Skeletal muscle tissue (tissue), 4 donors: ENCODE results near the gene GRK1. TPM values are rescaled to one million over a fixed set of nuclear protein-coding genes. Genes with fewer than 3 reads are reported as not detected.
"Not testable (repeated sequence)": the region's sequence is repeated elsewhere in the genome, so short reads cannot be mapped to it uniquely, and the experiment has no call there.

Experiments
- H3K27ac ChIP-seq: one replicate; pipeline ENCODE4 v1.7.0; 2013; ENCODE audit warnings: mild to moderate bottlenecking, low read depth, low read length, inconsistent platforms
- H3K27me3 ChIP-seq, 3 donors: one replicate each; pipeline ENCODE4 v1.7.0; 2013; ENCODE audit warnings: low read length in 3 of 3; ENCODE audit not compliant: control insufficient read depth in 3 of 3, insufficient read depth in 3 of 3
- H3K36me3 ChIP-seq, 3 donors: one replicate each; pipeline ENCODE4 v1.7.0; 2013; ENCODE audit warnings: low read length in 3 of 3; ENCODE audit not compliant: control insufficient read depth in 3 of 3, insufficient read depth in 3 of 3
- H3K4me1 ChIP-seq, 3 donors: one replicate each; pipeline ENCODE4 v1.7.0; 2013; ENCODE audit warnings: low read length in 3 of 3, mild to moderate bottlenecking in 3 of 3; ENCODE audit not compliant: control insufficient read depth in 3 of 3, insufficient read depth in 3 of 3
- H3K4me3 ChIP-seq, 3 donors: one replicate each; pipeline ENCODE4 v1.7.0; 2013; ENCODE audit warnings: low read length in 3 of 3
- H3K9ac ChIP-seq, 3 donors: one replicate each; pipeline ENCODE4 v1.7.0; 2013; ENCODE audit warnings: low read length in 3 of 3, mild to moderate bottlenecking in 3 of 3, moderate library complexity in 2 of 3, low read depth in 1 of 3
- H3K9me3 ChIP-seq, 3 donors: one replicate each; pipeline ENCODE4 v1.7.0; 2013; ENCODE audit warnings: low read length in 3 of 3; ENCODE audit not compliant: control insufficient read depth in 3 of 3
- total RNA-seq: library from RNA; depleted of rRNA; stranded (reverse); fragments of >200 nt; gene quantifications from one replicate; pipeline ENCODE4 v1.2.3, GENCODE V29; 2014
- donor health status: Osteomylitis.

The GRK1 gene
- total RNA-seq: not detected

- H3K27ac ChIP-seq: no peak within 1 kb of the TSS
- no peaks in the 10 kb centered on the region for H3K4me1 ChIP-seq
- no peak within 1 kb of the TSS for H3K4me3 ChIP-seq
- no peaks in the 10 kb centered on the region for H3K9me3 ChIP-seq
- no peak within 1 kb of the TSS for H3K9ac ChIP-seq
- H3K36me3 ChIP-seq: no peaks in the 10 kb centered on the region
- H3K27me3 ChIP-seq: peaks cover 26 to 46% (median 32%) of the 10 kb centered on the region in 3 donors
Measured at GRCh38 chr13:113666951-113667701, at the start of gene GRK1. Gene GRK1, plus strand, starts transcription at chr13:113667219. Its CDS starts 168 bp downstream, at chr13:113667387.

DNA sequence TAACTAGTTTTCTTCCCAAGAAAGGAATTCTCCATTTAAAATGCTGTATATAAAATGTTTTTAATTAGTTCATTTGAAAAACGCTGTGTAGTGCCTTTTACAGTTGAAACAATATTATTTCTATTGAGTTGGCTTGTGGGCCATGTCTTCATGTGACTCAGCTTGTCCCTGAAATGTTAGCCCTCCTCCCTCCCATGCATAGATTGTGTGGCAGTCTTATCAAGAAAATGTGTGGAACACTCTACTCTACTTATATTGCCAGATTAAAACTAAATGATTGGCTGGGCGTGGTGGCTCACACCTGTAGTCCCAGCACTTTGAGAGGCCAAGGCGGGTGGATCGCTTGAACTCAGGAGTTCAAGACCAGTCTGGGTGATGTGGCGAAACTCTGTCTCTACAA is 49.1 kb upstream of the GRK1 start:
- H3K27ac ChIP-seq: no peak overlapping the region
- H3K4me3 ChIP-seq: no peak overlapping the region
- no peaks in the 10 kb centered on the region for H3K9me3 ChIP-seq
- H3K27me3 ChIP-seq: no peaks in the 10 kb centered on the region
- no peak overlapping the region for H3K9ac ChIP-seq
- H3K4me1 ChIP-seq: peaks cover 3 to 7% (median 6%) of the 10 kb centered on the region in 3 donors
- H3K36me3 ChIP-seq: peaks cover 0 to 3% (median 0%) of the 10 kb centered on the region in 3 donors

GRCh38 chr13:113618455-113618854 is 48.6 kb upstream of the GRK1 start:
- Histone ChIP-seq H3K36me3 (peaks cover 0 to 3% (median 2%) of the 10 kb centered on the region in 3 donors), H3K27me3 (no peaks in the 10 kb centered on the region), H3K27ac (no peak overlapping the region), H3K4me3 (no peak overlapping the region), H3K4me1 (peaks cover 3 to 7% (median 6%) of the 10 kb centered on the region in 3 donors), H3K9ac (no peak overlapping the region), H3K9me3 (no peaks in the 10 kb centered on the region)

DNA sequence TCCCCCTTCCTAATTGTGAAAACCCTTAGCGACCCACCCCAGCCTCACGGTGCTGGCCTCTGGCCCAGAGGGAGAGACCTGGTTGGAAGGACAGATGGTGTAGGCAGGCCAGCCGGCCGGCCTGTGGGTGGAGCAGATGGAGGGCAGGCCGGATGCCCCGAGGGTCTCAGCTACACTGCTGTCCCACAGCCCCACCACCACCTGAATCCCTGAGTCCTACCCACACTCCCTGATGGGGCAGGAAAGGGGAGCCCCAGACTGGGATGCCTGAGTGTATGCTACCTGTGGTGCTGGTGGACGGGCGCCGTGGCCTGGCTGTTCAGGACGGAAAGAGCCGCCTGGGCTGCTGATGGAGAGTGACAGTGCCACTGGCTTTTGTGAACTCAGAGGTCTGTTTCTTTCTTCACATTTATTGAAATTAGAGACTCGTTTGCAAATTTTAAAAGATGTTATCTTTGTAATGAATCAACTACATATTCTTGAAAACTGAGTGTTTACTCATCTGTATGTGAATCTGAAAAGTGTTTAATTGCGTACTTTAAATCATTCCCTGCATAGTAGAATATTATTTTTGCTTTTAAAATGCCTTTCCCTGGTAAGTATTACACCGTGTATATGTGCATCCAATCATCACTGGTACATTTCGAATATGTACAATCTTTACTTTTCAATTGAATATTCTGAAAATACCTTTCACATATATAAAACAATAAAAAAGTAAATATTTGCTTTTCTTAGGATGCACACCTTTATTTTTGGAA is 46.8 kb upstream of the GRK1 start:
- no peak overlapping the region for H3K9ac ChIP-seq

DNA sequence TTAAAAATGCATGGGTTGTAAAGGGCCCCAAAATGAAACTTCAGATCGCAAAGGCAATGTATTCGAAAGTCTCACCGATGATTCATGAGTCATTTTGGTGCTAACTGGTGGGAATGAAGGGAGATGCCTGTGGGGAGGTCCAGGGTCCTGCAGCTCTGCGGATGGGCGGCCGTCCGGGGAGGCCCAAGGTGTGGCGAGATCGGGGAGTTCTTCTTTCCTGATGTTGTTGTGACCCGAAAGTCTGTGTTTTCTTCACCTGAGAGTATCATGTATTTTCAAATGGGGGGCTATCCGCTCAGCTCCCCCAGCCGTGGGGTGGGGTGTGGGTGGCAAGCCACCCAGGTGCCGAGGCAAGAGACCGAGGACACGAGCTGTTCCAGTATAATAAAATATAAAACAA is 46.0 kb upstream of the GRK1 start:
- Histone ChIP-seq H3K4me1 (peaks cover 3 to 7% (median 6%) of the 10 kb centered on the region in 3 donors), H3K36me3 (peaks cover 6 to 8% (median 6%) of the 10 kb centered on the region in 3 donors), H3K9ac (no peak overlapping the region), H3K4me3 (no peak overlapping the region), H3K27me3 (no peaks in the 10 kb centered on the region), H3K9me3 (no peaks in the 10 kb centered on the region), H3K27ac (no peak overlapping the region)

More for the DNA sequence above, 46.8 kb upstream of the GRK1 start:
- no peak overlapping the region for H3K4me3 ChIP-seq
- H3K27me3 ChIP-seq: no peaks in the 10 kb centered on the region
- H3K27ac ChIP-seq: no peak overlapping the region
- peaks cover 3 to 7% (median 6%) of the 10 kb centered on the region in 3 donors for H3K4me1 ChIP-seq
- H3K9me3 ChIP-seq: no peaks in the 10 kb centered on the region
- peaks cover 6 to 9% (median 8%) of the 10 kb centered on the region in 3 donors for H3K36me3 ChIP-seq

- H3K9ac ChIP-seq, H3K4me1 ChIP-seq, H3K27me3 ChIP-seq, H3K27ac ChIP-seq, H3K4me3 ChIP-seq, H3K9me3 ChIP-seq, H3K36me3 ChIP-seq: not testable (repeated sequence)
Measured at GRCh38 chr13:113621498-113621897, 45.5 kb upstream of the GRK1 start.

GRCh38 chr13:113621986-113622550 is 45.0 kb upstream of the GRK1 start:
- H3K4me3 ChIP-seq, H3K4me1 ChIP-seq, H3K9me3 ChIP-seq, H3K27me3 ChIP-seq, H3K27ac ChIP-seq, H3K9ac ChIP-seq, H3K36me3 ChIP-seq: not testable (repeated sequence)

- H3K4me3 ChIP-seq: no peak overlapping the region
- no peaks in the 10 kb centered on the region for H3K4me1 ChIP-seq
- no peaks in the 10 kb centered on the region for H3K9me3 ChIP-seq
- H3K36me3 ChIP-seq: peaks cover 6 to 10% (median 8%) of the 10 kb centered on the region in 3 donors
- no peaks in the 10 kb centered on the region for H3K27me3 ChIP-seq
- no peak overlapping the region for H3K27ac ChIP-seq
- no peak overlapping the region for H3K9ac ChIP-seq
Measured at GRCh38 chr13:113622791-113623490, 44.1 kb upstream of the GRK1 start.

GRCh38 chr13:113623491-113624234 is 43.4 kb upstream of the GRK1 start:
- Histone ChIP-seq H3K27me3 (no peaks in the 10 kb centered on the region), H3K4me3 (no peak overlapping the region), H3K9ac (no peak overlapping the region), H3K9me3 (no peaks in the 10 kb centered on the region), H3K36me3 (peaks cover 6 to 10% (median 8%) of the 10 kb centered on the region in 3 donors), H3K27ac (no peak overlapping the region), H3K4me1 (no peaks in the 10 kb centered on the region)
